ENCODE results near the gene OAS2.

The OAS2 gene

GRCh38 chr12:113022563-113023297 lies 44.4 kb downstream of the OAS2 start:
- no peak for DNase-seq

- no peak for DNase-seq
Measured at GRCh38 chr12:113027726-113028125, 49.4 kb downstream of the OAS2 start.

DNA sequence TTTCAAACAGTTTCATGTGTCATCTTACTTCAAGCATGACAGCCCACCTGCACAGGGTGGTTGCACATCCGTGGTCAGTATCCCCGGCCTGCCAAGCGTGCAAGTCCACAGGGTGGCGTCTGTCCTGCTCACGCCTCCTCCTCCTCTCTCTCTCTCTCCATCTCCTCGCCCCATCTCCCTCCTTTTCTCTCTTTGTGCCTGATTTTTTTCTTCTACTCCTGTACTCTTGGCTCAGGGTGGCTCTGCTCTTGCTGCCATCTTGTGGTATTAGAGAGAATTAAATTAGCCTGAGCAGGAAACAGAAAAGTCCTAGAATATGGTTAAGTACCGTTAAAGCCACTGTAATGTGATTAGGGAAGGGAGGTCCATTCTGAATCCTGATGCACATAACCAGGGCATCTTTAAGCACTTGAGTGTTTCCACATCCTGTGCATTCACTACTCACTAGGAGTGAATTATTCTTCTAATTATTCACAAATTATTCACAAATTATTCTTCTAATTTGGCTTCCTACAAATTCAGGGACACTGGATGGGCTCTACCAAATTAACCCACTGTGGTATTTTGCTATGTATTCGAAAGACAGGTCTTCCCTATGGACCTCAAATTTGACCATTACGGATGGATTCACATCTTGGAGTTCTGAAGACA lies 52.7 kb downstream of the OAS2 start:
- DNase-seq = peak in 1 of 5 donors; percentile 10

GRCh38 chr12:113039911-113040445 lies 61.7 kb downstream of the OAS2 start:
- no peak for DNase-seq

DNA sequence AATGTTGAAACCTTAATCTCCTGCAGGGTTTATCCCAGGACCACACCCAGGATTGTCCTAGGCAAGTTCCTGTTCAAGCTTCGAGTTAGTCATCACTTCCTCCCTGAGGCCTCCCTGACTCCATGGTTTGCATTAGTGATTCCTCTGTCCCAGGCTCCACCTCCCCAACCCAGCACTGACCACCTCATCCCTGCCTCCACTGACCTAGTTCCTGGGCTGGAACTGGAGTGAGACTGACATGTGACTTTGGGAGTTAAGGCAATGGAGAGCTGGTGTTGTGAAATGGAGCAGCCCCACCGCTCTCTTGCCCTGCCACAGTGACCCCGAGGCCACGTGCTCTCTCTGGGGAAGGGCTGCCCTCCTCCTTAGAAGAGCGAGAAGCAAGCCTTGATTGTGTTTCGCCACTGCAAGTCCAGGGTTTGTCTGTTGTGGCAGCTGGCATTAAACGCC lies 62.4 kb downstream of the OAS2 start:
- no peak for DNase-seq

DNA sequence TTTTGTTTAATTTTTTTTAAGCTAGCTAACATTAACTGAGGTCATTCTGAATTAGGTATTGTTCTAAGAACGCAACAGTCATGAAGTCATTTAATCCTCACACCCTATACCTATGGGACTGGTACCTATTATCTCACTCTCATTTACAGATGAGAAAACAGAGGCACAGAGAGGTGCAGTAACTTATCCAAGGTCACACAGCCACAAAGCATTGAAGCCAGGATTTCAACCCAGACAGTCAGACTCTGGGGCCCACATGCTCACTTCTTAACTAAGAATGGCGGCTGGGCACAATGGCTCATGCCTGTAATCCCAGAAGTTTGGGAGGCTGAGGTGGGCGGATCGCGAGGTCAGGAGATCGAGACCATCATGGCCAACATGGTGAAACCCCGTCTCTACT lies 63.2 kb downstream of the OAS2 start:
- DNase-seq = no peak

GRCh38 chr12:113043240-113043639 lies 64.9 kb downstream of the OAS2 start:
- no peak for DNase-seq

DNA sequence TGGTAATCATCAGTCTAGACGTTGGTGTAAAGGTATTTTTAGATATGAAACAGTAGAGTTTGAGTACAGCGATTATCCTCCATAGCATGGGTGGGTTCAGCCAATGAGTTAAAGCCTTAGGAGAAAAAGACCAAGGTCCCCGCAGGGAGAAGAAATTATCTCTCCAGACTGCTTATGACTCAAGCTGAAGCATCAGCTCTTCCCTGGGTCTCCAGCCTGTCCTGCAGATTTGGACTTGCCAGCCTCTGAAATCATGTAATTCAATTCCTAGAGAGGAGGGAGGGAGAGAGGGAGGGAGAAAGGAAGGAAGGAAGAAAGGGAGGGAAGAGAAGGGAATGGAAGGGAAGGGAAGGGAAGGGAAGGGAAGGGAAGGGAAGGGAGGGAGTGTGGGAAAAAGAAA lies 66.2 kb downstream of the OAS2 start:
- DNase-seq = no peak

DNA sequence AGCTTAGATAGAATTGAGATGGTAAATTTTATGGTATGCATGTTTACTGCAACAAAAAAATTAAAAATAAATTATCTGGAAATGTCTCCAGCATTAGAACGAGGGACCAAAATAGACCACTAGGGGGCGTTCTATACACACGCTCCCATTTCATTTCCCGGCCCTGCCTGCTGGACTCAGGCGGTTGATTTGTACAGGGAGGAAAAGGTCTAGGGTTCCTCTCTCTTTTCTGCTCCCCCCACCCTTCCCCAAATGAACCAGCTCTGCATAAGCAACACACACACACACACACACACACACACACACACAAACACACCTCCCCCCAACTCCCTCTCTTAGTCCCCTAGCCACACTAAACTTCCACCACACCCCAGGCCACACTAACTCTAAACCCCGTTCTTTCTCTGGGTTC lies 70.4 kb downstream of the OAS2 start:
- peak in 4 of 5 donors; percentile 36 to 66 (median 51) for DNase-seq

DNA sequence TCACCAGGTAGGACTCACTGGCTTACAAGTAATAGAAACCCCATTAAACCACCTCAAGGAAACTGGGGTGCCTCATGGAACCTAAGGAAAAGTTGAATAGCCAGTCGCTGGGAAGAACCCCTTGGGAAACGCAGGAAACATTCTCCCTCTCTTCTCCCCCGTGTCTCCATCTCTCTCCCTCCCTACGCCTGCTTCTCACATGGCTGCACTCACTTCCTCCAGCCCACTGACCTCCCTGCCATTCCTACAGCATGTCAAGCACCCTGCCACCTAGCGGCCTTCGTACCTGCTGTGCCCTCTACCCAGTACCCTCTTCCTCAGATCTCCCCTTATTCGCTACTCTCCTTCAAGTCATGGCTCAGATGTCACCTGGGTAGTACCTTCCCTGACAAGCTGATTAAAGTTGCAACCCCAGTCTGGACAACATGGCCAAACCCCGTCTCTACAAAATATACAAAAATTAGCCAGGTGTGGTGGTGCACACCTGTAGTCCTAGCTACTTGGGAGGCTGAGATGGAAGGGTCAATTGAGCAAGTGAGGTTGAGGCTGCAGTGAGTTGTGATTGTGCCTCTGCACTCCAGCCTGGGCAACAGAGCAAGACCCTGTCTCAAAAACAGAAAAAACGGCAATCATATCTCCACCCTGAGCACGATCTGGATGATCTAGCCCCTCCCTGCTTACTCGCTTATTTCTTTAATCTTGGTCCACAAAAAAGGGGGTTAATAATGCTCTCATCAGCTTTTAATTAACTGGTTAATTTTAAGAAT lies 71.8 kb downstream of the OAS2 start:
- DNase-seq = no peak

DNA sequence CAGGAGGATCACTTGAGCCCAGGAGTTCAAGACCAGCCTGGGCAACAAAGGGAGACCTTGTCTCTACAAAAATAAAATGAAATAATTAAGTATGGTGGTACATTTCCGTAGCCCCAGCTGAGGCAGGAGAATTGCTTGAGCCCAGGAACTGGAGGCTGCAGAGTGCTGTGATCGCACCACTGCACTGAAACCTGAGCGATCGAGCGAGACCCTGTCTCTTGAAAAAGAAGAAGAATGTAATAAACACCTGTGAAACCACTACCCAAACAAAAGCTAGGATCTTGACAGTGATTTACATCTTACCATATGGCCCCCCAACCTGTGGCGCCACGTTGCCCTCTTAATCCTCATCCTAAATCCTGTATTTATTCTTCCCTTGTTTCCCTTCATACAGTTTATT lies 72.5 kb downstream of the OAS2 start:
- no peak for DNase-seq

- no peak for DNase-seq
Measured at GRCh38 chr12:113051759-113052158, 73.4 kb downstream of the OAS2 start.

GRCh38 chr12:113052326-113052725 lies 74.0 kb downstream of the OAS2 start:
- no peak for DNase-seq

DNA sequence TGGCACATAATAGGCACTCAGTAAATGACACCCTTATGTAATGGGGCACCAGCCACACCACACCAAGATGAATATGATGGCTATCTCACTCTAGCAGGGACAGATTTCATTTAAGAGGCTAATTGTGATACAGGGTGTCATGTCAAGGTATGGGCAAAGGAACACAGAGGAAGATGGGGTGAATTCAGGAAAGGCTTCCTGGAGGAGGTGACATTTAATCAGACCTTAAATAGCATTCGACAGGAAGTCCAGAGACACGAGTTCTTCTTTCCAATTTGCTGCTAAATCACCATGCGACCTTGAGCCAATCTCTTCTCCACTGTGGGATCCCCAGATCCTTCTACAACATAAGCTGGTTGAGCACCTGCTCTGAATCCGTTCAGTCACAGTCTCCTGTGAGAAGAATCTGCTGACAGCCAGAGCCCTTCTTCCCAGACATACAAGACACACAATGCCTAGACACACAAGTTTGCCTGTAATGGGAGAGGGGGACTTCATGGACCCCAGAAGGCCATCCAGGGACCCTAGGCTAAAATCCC lies 76.7 kb downstream of the OAS2 start:
- DNase-seq = no peak

GRCh38 chr12:113055594-113056380 lies 77.5 kb downstream of the OAS2 start:
- DNase-seq = no peak

DNA sequence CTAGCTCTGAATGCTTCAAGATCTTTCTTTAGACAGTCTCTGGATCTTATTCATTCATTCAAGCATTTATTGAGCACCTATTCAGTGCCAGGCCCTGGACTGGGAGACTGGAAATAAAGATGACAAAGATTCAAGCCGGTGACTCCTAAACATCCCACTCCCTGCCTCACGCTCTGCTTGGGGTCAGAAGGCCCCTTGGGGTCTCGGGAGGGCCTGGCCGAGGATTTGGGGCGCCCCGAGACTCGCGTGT lies 78.0 kb downstream of the OAS2 start:
- no peak for DNase-seq

GRCh38 chr12:113056631-113057488 lies 78.5 kb downstream of the OAS2 start, which contains the start of gene DTX1:
DTX1 (plus strand) TSS chr12:113056730; CDS start chr12:113058193, 1,463 bp downstream.
- peak in 3 of 5 donors; percentile 24 to 34 (median 28) for DNase-seq

DNA sequence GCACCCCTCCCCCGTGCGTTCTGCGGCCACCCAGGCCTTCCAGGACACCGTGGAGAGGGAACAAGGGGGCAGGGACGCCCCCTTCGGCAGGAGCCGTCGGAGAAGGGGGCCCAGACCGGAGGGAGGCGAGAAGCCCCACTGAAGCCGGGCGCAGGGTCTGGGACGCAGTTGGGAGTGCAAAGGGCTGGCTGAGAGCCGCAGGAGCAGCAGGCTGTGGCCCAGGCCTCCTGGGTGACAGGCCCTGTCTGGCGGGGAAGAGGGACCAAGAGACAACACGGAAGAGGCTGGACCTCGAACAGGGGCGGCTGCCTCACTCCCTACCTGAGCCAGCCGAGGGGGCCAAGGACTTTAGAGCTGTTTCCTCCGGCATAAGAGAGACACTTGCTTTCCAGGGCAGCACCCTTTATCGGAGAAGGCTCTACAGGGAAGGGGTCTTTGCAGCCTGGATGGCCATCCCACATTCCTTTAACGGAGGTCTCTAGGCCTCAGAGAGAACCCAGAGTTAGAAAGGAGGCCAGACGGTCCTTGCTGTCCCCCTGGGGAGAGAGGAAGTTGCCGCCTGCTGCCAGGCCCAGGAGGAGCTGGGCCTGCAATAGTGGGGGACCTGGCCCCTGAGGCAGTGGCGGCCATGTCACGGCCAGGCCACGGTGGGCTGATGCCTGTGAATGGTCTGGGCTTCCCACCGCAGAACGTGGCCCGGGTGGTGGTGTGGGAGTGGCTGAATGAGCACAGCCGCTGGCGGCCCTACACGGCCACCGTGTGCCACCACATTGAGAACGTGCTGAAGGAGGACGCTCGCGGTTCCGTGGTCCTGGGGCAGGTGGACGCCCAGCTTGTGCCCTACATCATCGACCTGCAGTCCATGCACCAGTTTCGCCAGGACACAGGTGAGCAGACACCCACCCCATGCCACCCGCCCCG lies 79.5 kb downstream of the OAS2 start:
- no peak for DNase-seq

DNA sequence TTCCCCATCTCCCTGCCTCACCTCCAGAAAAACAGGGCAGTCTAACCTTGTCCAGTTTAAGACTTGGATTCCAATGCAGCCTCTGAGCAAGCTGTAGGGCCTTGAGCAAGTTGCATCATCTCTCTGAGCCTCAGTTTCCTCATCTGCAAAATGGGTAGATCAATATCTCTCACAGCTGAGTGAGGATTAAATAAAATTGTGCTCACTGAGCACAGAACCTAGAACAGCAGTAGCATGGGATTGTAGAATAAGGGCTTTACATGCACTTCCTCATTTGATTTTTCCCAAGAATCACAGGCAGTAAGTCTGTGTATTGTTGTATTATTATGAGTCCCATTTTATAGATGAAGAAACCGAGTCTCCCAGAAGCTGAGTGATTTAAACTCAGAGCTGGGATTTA lies 80.2 kb downstream of the OAS2 start:
- DNase-seq = no peak

- DNase-seq = no peak
Measured at GRCh38 chr12:113059071-113059595, 80.8 kb downstream of the OAS2 start.

Measured in T-helper 1 cell (primary cell).